ENCODE data around the gene BABAM2. TPM values are rescaled to one million over a fixed set of nuclear protein-coding genes. Genes with fewer than 3 reads are reported as not detected.
"Not testable (repeated sequence)": the region's sequence is repeated elsewhere in the genome, so short reads cannot be mapped to it uniquely, and the experiment has no call there.

Gene BABAM2
- polyA plus RNA-seq, 3 donors = 49.0 to 54.2 (median 52.6) TPM

GRCh38 chr2:28234807-28235206, 344.3 kb downstream of the BABAM2 start:
- no peak for DNase-seq

DNA sequence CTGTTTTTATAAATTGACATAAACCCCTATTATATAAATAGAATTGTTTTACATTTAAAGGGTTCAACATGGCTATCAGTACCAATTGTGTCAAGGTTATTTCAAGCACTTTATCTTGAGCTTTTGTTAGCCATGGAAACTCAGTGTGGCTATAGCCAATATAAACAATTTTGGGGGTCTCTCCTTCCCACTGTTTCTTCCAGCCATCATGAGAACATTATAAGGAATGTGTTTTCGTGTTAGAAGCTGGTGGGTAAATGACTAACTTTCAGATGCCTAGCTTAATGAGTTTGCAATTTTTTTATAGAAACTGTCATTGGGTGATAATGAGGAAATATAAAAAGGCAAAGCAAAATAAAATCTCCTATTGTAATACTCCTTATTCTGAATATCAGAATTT, 348.7 kb downstream of the BABAM2 start:
- no peak for DNase-seq

DNA sequence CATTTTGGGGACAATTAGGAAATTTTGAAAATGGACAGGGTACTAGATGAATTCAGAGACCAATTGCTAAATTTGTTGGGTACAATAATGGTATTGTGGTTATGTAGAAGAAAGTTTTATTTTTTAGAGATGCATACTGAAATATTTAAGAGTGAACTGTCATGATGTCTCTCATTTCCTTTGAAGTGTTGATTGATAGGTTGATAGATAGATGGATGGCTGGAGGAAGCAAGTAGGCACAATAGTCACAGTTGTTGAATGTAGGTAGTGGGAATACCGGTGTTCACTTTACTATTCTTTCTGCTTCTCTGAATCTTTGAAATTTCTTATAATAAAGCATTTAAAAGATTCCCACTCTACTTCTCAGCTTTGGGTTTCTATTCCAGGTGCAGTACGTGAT, 350.4 kb downstream of the BABAM2 start:
- no peak for DNase-seq

- no peak for DNase-seq
Observed at GRCh38 chr2:28247290-28247689, 356.8 kb downstream of the BABAM2 start.

- DNase-seq = no peak
Observed at GRCh38 chr2:28247734-28248133, 357.2 kb downstream of the BABAM2 start.

- no peak for DNase-seq
Observed at GRCh38 chr2:28248511-28248910, 358.0 kb downstream of the BABAM2 start.

GRCh38 chr2:28250006-28250405, 359.5 kb downstream of the BABAM2 start:
- no peak for DNase-seq

DNA sequence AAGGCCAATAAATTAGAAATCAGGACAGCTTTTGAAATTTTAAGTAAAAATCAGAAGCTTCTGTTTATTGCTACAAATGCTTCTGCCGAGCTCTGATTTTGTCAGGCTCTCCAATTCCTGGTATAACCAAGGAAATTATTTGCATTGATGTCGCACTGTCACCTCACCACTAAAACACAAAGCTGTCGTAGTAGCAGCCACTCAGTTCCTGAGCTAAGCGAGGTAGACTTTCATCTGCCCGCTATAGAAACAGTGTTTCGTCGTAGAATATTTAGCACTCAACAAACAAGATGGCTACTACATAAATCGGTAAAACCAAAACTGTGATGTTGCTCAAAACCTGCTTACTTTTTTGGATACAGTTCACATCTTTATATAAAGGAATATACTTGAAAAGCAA, 360.8 kb downstream of the BABAM2 start:
- no peak for DNase-seq

DNA sequence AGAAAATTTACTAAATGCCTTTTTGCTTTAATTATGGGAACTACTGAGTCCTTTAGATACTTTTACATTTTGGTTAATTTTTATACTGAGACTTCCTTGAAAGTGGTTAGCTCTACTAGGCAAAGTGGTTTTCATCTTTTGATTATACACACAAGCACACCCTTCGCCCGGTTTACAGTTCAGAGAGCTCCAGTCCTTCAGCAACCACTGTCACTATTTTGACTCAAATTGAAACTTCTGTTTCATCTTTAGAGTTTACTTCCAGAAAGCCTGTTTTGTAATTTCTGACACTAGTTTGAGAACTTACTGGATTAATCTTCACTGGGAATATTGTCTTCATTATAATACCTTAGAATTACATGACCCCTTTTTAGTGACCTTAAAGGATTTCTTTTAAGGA, 361.8 kb downstream of the BABAM2 start:
- no peak for DNase-seq

- no peak for DNase-seq
Observed at GRCh38 chr2:28253543-28253942, 363.0 kb downstream of the BABAM2 start.

DNA sequence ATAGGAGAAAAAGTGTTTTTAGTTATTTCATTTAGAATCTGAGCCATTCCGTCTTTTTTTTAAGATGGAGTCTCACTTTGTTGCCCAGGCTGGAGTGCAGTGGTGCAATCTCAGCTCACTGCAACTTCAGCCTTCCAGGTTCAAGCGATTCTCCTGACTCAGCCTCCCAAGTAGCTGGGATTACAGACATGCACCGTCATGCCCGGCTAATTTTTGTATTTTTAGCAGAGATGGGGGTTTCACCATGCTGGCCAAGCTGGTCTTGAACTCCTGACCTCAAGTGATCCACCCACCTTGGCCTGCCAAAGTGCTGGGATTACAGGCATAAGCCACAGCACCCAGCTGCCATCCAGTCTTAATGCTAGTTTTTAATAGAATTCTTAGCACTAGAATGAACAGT, 364.7 kb downstream of the BABAM2 start:
- DNase-seq = not testable (repeated sequence)

GRCh38 chr2:28257182-28257581, 366.7 kb downstream of the BABAM2 start:
- DNase-seq = no peak

DNA sequence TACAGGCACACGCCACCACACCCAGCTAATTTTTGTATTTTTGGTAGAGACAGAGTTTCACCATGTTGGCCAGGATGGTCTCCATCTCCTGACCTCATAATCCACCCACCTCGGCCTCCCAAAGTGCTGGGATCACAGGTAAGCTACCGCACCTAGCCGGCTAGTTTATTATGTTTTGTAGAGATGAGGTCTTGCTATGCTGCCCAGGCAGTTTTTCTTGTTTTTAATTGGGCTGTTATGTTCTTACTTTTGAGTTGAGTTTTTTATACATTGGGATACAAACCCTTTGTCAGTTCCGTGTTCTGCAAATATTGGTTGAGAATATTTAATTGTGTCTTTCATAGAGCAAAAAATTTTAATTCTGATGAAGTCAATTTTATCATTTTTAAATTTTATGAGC, 368.7 kb downstream of the BABAM2 start:
- DNase-seq = not testable (repeated sequence)

- DNase-seq = no peak
Observed at GRCh38 chr2:28263690-28264089, 373.2 kb downstream of the BABAM2 start.

DNA sequence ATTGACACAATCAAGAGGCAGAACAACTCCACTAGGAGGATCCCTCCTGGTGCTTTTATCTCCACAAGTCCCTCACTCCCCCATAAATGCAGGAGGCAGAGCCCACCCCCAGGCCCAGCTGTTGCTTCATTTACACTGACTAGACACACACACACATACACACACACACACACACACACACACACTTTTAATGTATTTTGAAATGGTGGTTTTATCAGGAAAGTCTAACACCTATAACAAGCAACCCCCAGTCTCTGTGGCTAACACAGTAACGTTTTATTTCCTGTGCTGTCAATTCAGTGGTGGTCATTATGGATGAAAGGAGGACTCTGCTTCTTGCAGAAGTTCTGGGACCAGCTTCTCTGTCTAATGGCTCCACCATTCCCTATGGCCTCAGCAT, 376.8 kb downstream of the BABAM2 start:
- DNase-seq = no peak

DNA sequence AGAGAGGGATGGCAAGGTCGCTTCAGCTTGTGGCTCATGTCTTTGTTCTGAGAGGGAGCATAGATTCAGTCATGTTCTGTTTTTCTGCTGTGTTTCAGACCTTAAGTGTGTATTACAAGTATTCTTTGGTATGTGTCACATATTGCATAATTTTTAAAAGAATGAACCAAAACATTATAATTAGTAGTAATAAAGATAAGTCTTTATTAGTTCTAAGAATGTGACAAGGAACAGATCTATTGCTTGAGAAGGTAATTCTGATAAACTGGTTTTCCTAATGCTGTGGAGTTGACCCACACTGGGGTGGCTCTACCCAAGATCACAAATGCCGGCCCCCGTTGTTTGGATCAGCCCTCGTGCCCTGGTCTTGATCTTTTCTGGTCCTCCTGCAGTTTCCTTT, 377.9 kb downstream of the BABAM2 start:
- DNase-seq = no peak

DNA sequence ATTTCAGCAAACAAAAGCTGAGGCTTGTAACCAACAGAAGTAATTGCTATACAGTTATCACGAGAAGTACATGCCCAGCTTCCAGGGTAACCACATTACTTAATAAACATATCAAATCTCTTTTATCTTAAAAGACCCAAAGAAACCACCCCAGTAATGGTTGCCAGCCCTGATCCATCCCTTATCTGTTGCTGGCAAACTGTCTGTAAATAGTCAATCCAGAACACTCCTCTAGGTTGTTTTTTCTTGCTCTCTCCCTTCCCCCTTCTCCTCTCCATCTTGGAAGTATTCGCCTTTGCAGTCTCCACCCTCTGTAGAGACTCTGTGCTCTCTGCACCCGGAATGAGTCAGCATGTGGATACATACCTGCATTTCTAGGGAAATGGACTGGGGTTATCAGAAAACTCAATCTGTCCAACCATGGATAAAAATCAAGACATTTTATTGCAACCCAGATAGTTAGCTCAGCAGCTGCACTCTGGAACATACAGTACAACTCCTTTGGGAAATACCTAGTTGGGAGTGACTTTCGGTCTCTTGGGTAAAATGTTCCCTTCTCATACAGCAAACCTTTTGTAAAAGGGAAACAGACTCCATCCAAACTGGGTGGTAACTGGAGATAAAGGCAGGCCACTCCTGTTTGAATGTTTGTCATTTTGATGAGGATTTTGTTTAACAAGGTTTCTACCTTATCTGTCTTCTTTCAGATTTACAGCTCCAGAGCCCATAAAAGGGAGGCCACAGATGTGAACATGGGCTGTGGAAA, 378.7 kb downstream of the BABAM2 start:
- DNase-seq = no peak

DNA sequence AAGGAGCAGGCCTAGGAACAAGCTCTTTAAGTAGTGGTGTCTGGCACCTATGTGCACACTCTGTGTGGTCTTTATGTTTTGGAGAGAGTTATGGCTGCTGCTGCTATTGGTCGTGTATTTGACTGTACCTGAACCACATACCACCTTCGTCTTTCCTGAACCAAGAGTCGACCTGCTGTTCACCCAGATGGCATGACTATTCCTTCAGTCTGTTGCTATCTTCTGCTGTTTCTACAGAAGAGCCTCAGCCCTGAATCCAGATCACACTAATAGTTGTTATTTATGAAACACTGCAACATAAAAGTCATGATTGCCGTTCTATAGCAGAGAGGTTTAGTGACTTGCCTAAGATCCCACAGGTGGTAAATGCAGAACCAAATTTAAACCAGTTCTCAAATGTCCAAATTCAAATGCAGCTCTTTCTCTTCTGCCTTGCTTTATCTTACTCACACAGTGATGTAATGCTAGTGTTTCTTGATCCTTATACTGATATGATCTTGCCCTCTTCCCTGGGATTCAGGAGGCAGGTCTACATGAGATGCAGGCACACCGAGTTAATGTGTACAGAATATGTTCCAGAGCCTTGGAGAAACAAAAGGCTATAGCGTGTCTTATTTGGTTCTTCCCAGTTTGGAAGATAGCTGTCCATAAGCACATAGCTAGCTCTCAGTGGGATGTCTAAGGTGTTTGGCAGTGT, 380.1 kb downstream of the BABAM2 start:
- DNase-seq = no peak

DNA sequence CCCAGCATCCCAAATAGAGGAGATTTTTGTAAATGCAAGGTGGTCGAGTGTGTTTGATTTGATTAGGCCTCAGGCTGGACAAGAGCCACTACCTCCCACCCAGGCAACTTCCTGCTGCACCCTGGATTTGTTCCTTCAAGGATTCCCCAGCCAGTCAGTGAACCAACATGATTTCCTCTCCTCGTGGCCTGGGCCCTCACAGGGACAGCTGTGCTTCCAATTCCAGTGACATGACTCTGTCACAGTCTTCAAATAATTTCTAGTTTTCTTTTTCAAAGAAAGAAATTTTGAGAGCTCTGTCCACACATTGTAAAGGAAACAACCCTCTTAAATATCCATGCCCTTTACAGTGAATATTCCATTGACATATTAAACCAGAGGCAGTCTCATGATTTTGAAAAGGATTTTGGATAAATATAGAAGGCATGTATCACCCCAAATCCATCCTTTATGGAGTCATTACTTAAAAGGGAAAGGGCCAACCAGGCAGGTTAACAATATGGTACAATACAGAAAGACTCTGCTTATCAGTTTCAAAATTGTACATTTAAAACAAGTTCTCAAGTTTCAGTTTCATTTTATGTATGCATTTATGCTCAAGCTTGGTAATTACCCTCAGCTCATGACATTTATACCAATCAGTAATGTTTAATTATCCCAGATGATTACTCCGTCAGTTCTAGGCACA, 380.8 kb downstream of the BABAM2 start:
- no peak for DNase-seq

DNA sequence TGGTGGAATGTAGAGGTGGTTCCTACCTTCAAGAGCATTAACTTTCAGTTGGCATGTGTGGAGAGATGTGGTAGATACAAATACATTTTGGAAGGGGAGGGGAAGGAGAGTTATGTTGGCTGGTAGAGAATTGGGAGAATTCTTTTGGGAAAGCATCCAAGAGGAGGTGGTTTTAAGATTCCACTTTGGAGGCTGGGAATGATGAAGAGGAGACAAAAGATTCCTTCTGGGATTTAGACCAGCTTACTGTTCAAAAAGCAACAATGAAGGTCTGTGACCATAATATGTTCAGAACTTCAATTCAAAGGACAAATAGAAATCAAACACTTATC, 381.4 kb downstream of the BABAM2 start:
- DNase-seq = no peak

- DNase-seq = no peak
Observed at GRCh38 chr2:28273751-28274150, 383.2 kb downstream of the BABAM2 start.

- DNase-seq = no peak
Observed at GRCh38 chr2:28274911-28275685, 384.6 kb downstream of the BABAM2 start.
